SIG-M5 treated with dmso at 0.1 percent for 504 hours (cell line): Measurements from ENCODE around the gene TH.

ENCODE experiments used
- DNase-seq: peaks from one replicate; lab custom pipeline; 2025; ENCODE audit not compliant: unreplicated experiment; lab: John Stamatoyannopoulos, UW

TH gene

GRCh38 chr11:2171591-2172003 is at the start of gene TH:
Gene TH (minus strand): TSS chr11:2171815. CDS start chr11:2171786, 29 bp downstream.
- no peak for DNase-seq

GRCh38 chr11:2221024-2221423 is 49.4 kb upstream of the TH start:
- no peak for DNase-seq

GRCh38 chr11:2220173-2220771 is 48.7 kb upstream of the TH start:
- DNase-seq: peak; percentile 5

- DNase-seq: no peak
These were observed 47.9 kb upstream of the TH start for GRCh38 chr11:2219318-2220017.

GRCh38 chr11:2218031-2218633 is 46.5 kb upstream of the TH start:
- DNase-seq: no peak

GRCh38 chr11:2217211-2218030 is 45.8 kb upstream of the TH start:
- DNase-seq: no peak

GRCh38 chr11:2216400-2217064 is 44.9 kb upstream of the TH start:
- DNase-seq: no peak

- no peak for DNase-seq
These were observed 44.2 kb upstream of the TH start for GRCh38 chr11:2215561-2216399.

- DNase-seq: no peak
These were observed 43.6 kb upstream of the TH start for GRCh38 chr11:2215230-2215560.

GRCh38 chr11:2214527-2215229 is 43.1 kb upstream of the TH start:
- no peak for DNase-seq

- no peak for DNase-seq
These were observed 42.4 kb upstream of the TH start for GRCh38 chr11:2213890-2214526.

- DNase-seq: no peak
These were observed 41.8 kb upstream of the TH start for GRCh38 chr11:2213384-2213842.

- DNase-seq: no peak
These were observed 41.0 kb upstream of the TH start for GRCh38 chr11:2212411-2213251.

GRCh38 chr11:2211113-2211971 is 39.7 kb upstream of the TH start:
- no peak for DNase-seq

GRCh38 chr11:2210366-2211112 is 38.9 kb upstream of the TH start:
- DNase-seq: no peak

- DNase-seq: no peak
These were observed 38.3 kb upstream of the TH start for GRCh38 chr11:2209900-2210321.
